Measurements from ENCODE around the gene MUCL3.

Gene MUCL3

DNA sequence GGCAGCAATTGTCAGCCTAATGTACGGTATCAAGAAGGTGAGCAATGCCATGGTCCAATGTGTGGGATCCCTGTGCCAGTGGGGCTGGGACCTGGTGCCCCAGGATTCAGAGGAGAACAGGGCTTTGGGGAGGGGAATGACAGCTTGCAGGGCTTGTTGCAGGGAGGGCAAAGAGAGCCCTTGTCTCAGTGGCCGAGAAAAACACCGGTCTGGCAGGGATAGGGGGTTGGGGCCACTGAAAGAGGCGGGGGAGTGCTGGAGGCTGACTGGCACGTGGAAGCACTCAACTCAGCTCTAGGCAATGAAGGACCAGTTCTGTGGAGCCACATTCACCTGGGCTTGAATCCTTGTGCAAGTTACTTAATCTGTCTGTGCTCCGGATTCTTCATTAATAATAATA, 3.5 kb upstream of the MUCL3 start:
- TF ChIP-seq, protein P1, sequence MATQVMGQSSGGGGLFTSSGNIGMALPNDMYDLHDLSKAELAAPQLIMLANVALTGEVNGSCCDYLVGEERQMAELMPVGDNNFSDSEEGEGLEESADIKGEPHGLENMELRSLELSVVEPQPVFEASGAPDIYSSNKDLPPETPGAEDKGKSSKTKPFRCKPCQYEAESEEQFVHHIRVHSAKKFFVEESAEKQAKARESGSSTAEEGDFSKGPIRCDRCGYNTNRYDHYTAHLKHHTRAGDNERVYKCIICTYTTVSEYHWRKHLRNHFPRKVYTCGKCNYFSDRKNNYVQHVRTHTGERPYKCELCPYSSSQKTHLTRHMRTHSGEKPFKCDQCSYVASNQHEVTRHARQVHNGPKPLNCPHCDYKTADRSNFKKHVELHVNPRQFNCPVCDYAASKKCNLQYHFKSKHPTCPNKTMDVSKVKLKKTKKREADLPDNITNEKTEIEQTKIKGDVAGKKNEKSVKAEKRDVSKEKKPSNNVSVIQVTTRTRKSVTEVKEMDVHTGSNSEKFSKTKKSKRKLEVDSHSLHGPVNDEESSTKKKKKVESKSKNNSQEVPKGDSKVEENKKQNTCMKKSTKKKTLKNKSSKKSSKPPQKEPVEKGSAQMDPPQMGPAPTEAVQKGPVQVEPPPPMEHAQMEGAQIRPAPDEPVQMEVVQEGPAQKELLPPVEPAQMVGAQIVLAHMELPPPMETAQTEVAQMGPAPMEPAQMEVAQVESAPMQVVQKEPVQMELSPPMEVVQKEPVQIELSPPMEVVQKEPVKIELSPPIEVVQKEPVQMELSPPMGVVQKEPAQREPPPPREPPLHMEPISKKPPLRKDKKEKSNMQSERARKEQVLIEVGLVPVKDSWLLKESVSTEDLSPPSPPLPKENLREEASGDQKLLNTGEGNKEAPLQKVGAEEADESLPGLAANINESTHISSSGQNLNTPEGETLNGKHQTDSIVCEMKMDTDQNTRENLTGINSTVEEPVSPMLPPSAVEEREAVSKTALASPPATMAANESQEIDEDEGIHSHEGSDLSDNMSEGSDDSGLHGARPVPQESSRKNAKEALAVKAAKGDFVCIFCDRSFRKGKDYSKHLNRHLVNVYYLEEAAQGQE (IDR thresholded peaks at IDR 0.05; ENCODE audit: insufficient replicate concordance, low read depth), result no peak
- DNase-seq (ENCODE audit: low read depth in 1 of 2, low spot score in 1 of 2), result no peak
- H3K27ac ChIP-seq (replicated peaks), result no peak overlapping the region
- H3K27me3 ChIP-seq (ENCODE audit: insufficient read depth, poor library complexity, severe bottlenecking), result peaks cover 5% of the 10 kb centered on the region
- no peak overlapping the region for H3K4me3 ChIP-seq (replicated peaks; ENCODE audit: insufficient read depth, low read length)

DNA sequence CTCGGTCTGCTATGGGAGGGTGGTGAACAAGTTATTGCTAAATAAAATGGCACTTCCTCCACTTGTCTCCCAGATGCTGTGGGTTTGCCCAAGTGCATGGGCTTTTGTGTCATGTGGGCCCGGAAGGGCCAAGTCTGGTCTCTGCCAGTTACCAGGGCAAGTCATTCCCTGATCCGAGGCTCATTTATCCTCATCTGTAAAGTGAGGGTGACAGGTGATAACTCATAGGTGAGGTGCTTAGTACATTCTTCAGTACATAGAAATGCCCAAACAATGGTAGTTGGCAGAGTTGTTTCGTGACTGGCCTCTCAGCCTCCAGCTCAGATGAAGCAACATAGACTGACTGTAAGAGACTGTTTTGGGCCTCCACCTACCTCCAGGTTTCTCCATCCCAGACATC, 2.0 kb upstream of the MUCL3 start:
- peaks cover 12% of the 10 kb centered on the region for H3K27me3 ChIP-seq (ENCODE audit: insufficient read depth, poor library complexity, severe bottlenecking)
- no peak overlapping the region for H3K27ac ChIP-seq (replicated peaks)
- no peak overlapping the region for H3K4me3 ChIP-seq (replicated peaks; ENCODE audit: insufficient read depth, low read length)
- peak; percentile 47; the same call in 1 of the 2 replicates for TF ChIP-seq SPI1 (IDR thresholded peaks at IDR 0.05; ENCODE audit: borderline replicate concordance, low read depth)
- TF ChIP-seq, protein P1 (IDR thresholded peaks at IDR 0.05; ENCODE audit: insufficient replicate concordance, low read depth), result no peak
- peak in 1 of 2 experiments; percentile 13 for DNase-seq (ENCODE audit: low read depth in 1 of 2, low spot score in 1 of 2)

DNA sequence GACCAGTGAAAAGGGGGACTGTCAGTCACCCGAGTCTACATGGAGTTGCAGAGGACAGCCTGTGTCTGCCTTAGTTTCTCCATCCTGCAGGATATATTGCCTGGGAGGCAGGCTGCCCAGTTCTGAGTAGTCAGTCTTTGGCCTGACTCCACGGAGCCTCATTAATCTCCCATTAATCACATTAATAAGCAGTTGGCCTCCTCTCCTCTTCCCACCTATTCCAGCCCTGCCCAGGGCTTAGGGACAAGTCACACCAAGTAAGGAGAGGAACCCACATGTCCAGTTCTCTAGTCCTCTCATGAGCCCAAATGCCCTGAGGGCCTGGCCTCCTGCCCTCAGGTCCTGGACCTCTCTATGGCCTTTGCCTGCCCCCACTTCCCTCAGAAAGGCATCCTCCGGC, 1.3 kb upstream of the MUCL3 start:
- no peak for DNase-seq (ENCODE audit: low read depth in 1 of 2, low spot score in 1 of 2)
- no peak overlapping the region for H3K27ac ChIP-seq (replicated peaks)
- TF ChIP-seq POLR2AphosphoS5 (IDR thresholded peaks at IDR 0.05; ENCODE audit: low read depth), result no peak
- TF ChIP-seq, protein P2, sequence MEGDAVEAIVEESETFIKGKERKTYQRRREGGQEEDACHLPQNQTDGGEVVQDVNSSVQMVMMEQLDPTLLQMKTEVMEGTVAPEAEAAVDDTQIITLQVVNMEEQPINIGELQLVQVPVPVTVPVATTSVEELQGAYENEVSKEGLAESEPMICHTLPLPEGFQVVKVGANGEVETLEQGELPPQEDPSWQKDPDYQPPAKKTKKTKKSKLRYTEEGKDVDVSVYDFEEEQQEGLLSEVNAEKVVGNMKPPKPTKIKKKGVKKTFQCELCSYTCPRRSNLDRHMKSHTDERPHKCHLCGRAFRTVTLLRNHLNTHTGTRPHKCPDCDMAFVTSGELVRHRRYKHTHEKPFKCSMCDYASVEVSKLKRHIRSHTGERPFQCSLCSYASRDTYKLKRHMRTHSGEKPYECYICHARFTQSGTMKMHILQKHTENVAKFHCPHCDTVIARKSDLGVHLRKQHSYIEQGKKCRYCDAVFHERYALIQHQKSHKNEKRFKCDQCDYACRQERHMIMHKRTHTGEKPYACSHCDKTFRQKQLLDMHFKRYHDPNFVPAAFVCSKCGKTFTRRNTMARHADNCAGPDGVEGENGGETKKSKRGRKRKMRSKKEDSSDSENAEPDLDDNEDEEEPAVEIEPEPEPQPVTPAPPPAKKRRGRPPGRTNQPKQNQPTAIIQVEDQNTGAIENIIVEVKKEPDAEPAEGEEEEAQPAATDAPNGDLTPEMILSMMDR (IDR thresholded peaks at IDR 0.05; ENCODE audit: insufficient read depth, low read length), result no peak
- peaks cover 18% of the 10 kb centered on the region for H3K27me3 ChIP-seq (ENCODE audit: insufficient read depth, poor library complexity, severe bottlenecking)
- no peak overlapping the region for H3K4me3 ChIP-seq (replicated peaks; ENCODE audit: insufficient read depth, low read length)

DNA sequence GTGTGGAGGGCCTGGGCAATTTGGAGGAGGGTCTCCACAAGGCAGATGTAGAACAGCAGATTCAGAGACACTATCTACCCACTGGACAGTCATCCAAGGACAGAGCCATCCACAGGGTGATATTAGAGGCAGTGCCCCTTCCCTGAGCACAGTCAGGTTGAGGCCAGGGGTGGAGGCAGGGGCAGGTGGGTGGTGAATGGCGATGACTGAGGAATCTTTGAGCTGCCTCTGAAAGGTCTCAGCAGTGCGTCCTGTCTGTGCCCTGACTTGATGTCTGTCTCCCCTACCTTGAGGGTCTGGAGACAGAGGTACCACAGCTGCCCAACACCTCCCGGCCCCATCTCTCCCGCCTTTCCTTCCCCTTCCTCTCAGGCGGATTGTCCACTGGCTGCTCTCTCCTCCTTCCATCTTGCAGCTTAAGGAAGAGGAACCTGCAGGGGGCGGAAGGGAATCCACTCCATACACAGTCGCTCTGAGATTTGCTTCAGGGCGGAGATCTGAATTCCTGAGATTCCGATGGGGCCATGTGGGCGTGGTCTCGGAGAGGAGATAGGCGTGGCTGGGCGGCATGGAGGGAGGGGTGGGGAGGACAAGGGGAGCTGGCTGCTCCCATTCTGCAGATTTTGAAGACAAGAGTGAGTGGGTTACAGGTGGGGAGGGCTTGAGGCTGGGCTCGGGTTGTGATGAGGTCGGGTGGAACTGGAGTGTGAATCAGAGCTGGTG, 1.7 kb downstream of the MUCL3 start:
- Histone ChIP-seq H3K27ac (replicated peaks) (no peak overlapping the region), H3K27me3 (ENCODE audit: insufficient read depth, poor library complexity, severe bottlenecking) (peaks cover 27% of the 10 kb centered on the region), H3K4me3 (replicated peaks; ENCODE audit: insufficient read depth, low read length) (no peak overlapping the region)
- TF ChIP-seq, protein P1 (IDR thresholded peaks at IDR 0.05; ENCODE audit: insufficient replicate concordance, low read depth), result no peak
- TF ChIP-seq SPI1 (IDR thresholded peaks at IDR 0.05; ENCODE audit: borderline replicate concordance, low read depth), result no peak
- TF ChIP-seq, protein P2 (IDR thresholded peaks at IDR 0.05; ENCODE audit: insufficient read depth, low read length), result no peak
- TF ChIP-seq POLR2AphosphoS5 (IDR thresholded peaks at IDR 0.05; ENCODE audit: low read depth), result no peak
- no peak for TF ChIP-seq GABPA (IDR thresholded peaks at IDR 0.05; ENCODE audit: low read depth)
- peak in 1 of 2 experiments; percentile 12 for DNase-seq (ENCODE audit: low read depth in 1 of 2, low spot score in 1 of 2)

All from HL-60 (cell line).